Measurements from ENCODE around the gene DPYSL4. TPM values are rescaled to one million over a fixed set of nuclear protein-coding genes. Genes with fewer than 3 reads are reported as not detected.

The DPYSL4 gene
- total RNA-seq = 1 to 10 TPM in 2 of 6 donors, under 1 TPM in 3, not detected in 1; 0.11 to 2.2 (median 0.79) TPM

- Histone ChIP-seq H3K4me3 (peak within 1 kb of the TSS in 3 of 4 donors; percentile 30 to 51 (median 38)), H3K27ac (no peak within 1 kb of the TSS), H3K36me3 (no peaks in the 10 kb centered on the region), H3K27me3 (peaks cover 0 to 46% (median 35%) of the 10 kb centered on the region in 4 donors), H3K9me3 (no peaks in the 10 kb centered on the region), H3K4me1 (peaks cover 21 to 28% (median 24%) of the 10 kb centered on the region in 4 donors)
- TF ChIP-seq POLR2AphosphoS5 (IDR thresholded peaks at IDR 0.05) (no peak), CTCF (IDR thresholded peaks at IDR 0.05) (no peak), EP300 (IDR thresholded peaks at IDR 0.05) (no peak), POLR2A (IDR thresholded peaks at IDR 0.05) (no peak)
- ATAC-seq (ENCODE audit: low FRiP score in 2 of 2) (peak in 1 of 2 donors; percentile 82), DNase-seq (peak in 1 of 2 donors; percentile 87)
- WGBS, 2 donors = 3% methylated on average over 20 of the region's 109 CpGs; no CpG with 5 or more reads in 1 of the 2 donors
Observed at GRCh38 chr10:132186488-132187429, at the start of gene DPYSL4. TSS of gene DPYSL4 (plus strand) at chr10:132186948. CDS start at chr10:132187064, 116 bp downstream.

- DNase-seq (no peak), ATAC-seq (ENCODE audit: low FRiP score in 2 of 2) (no peak)
- Histone ChIP-seq H3K36me3 (no peaks in the 10 kb centered on the region), H3K27ac (no peak overlapping the region), H3K9me3 (no peaks in the 10 kb centered on the region), H3K4me1 (peaks cover 0 to 4% (median 0%) of the 10 kb centered on the region in 4 donors), H3K4me3 (no peak overlapping the region), H3K27me3 (peaks cover 0 to 6% (median 0%) of the 10 kb centered on the region in 4 donors)
- no peak for TF ChIP-seq POLR2AphosphoS5 (IDR thresholded peaks at IDR 0.05)
- TF ChIP-seq CTCF (IDR thresholded peaks at IDR 0.05) = no peak
- TF ChIP-seq EP300 (IDR thresholded peaks at IDR 0.05) = no peak
- no peak for TF ChIP-seq POLR2A (IDR thresholded peaks at IDR 0.05)
- WGBS, 2 donors = 91 to 93% methylated on average over 25 to 40 of the region's 40 CpGs
Observed at GRCh38 chr10:132137111-132138072, 49.4 kb upstream of the DPYSL4 start.

- 87 to 94% methylated on average over 40 of the region's 40 CpGs for WGBS, 2 donors
- no peak for ATAC-seq (ENCODE audit: low FRiP score in 2 of 2)
Observed at GRCh38 chr10:132138133-132138532, 48.6 kb upstream of the DPYSL4 start.

More at GRCh38 chr10:132138133-132138532, 48.6 kb upstream of the DPYSL4 start:
- DNase-seq = no peak
- Histone ChIP-seq H3K4me3 (no peak overlapping the region), H3K36me3 (no peaks in the 10 kb centered on the region), H3K27me3 (peaks cover 0 to 9% (median 3%) of the 10 kb centered on the region in 4 donors), H3K27ac (no peak overlapping the region), H3K9me3 (no peaks in the 10 kb centered on the region), H3K4me1 (peaks cover 0 to 10% (median 0%) of the 10 kb centered on the region in 4 donors)
- TF ChIP-seq EP300 (IDR thresholded peaks at IDR 0.05) = no peak
- TF ChIP-seq POLR2AphosphoS5 (IDR thresholded peaks at IDR 0.05) = no peak
- no peak for TF ChIP-seq POLR2A (IDR thresholded peaks at IDR 0.05)
- no peak for TF ChIP-seq CTCF (IDR thresholded peaks at IDR 0.05)

Data from upper lobe of left lung (tissue), 6 donors.